GM21576 (cell line): ENCODE data around the gene KRT71.

Experiments
- ATAC-seq: cut with Tn5 transposase; IDR thresholded peaks from one replicate; pipeline ENCODE4 v1.9.1; 2021; ENCODE audit warnings: mild to moderate bottlenecking, moderate library complexity; ENCODE audit not compliant: unreplicated experiment

Gene KRT71

GRCh38 chr12:52539821-52540173 lies 13.1 kb downstream of the KRT71 start:
- ATAC-seq = no peak

- ATAC-seq = no peak
Measured at GRCh38 chr12:52539083-52539820, 13.7 kb downstream of the KRT71 start.

- ATAC-seq = no peak
Measured at GRCh38 chr12:52537101-52537500, 15.8 kb downstream of the KRT71 start.

- ATAC-seq = no peak
Measured at GRCh38 chr12:52535574-52535973, 17.4 kb downstream of the KRT71 start.

GRCh38 chr12:52534482-52534881 lies 18.5 kb downstream of the KRT71 start:
- ATAC-seq = no peak

- ATAC-seq = no peak
Measured at GRCh38 chr12:52533686-52534470, 19.1 kb downstream of the KRT71 start.

GRCh38 chr12:52532636-52533035 lies 20.3 kb downstream of the KRT71 start:
- ATAC-seq = no peak

GRCh38 chr12:52531566-52532300 lies 21.2 kb downstream of the KRT71 start:
- ATAC-seq = no peak

GRCh38 chr12:52530905-52531304 lies 22.0 kb downstream of the KRT71 start:
- ATAC-seq = no peak

- no peak for ATAC-seq
Measured at GRCh38 chr12:52530366-52530765, 22.6 kb downstream of the KRT71 start.

- no peak for ATAC-seq
Measured at GRCh38 chr12:52529846-52530245, 23.1 kb downstream of the KRT71 start.

GRCh38 chr12:52529417-52529816 lies 23.5 kb downstream of the KRT71 start:
- no peak for ATAC-seq

GRCh38 chr12:52528641-52529143 lies 24.3 kb downstream of the KRT71 start:
- no peak for ATAC-seq

- no peak for ATAC-seq
Measured at GRCh38 chr12:52527121-52527800, 25.7 kb downstream of the KRT71 start.

- no peak for ATAC-seq
Measured at GRCh38 chr12:52526511-52526951, 26.4 kb downstream of the KRT71 start.

- no peak for ATAC-seq
Measured at GRCh38 chr12:52525661-52526499, 27.1 kb downstream of the KRT71 start.

GRCh38 chr12:52524898-52525591 lies 27.9 kb downstream of the KRT71 start:
- ATAC-seq = no peak

GRCh38 chr12:52524241-52524897 lies 28.6 kb downstream of the KRT71 start:
- no peak for ATAC-seq

GRCh38 chr12:52523824-52524223 lies 29.1 kb downstream of the KRT71 start:
- ATAC-seq = no peak
